ENCODE measurements around the gene SRM.
"Not testable (repeated sequence)": the region's sequence is repeated elsewhere in the genome, so short reads cannot be mapped to it uniquely, and the experiment has no call there.

The SRM gene

GRCh38 chr1:11059968-11060830 lies at the start of gene SRM:
Gene SRM, minus strand, starts transcription at chr1:11060018. Its CDS starts 75 bp downstream, at chr1:11059943.
- peak; percentile 92 for DNase-seq

DNA sequence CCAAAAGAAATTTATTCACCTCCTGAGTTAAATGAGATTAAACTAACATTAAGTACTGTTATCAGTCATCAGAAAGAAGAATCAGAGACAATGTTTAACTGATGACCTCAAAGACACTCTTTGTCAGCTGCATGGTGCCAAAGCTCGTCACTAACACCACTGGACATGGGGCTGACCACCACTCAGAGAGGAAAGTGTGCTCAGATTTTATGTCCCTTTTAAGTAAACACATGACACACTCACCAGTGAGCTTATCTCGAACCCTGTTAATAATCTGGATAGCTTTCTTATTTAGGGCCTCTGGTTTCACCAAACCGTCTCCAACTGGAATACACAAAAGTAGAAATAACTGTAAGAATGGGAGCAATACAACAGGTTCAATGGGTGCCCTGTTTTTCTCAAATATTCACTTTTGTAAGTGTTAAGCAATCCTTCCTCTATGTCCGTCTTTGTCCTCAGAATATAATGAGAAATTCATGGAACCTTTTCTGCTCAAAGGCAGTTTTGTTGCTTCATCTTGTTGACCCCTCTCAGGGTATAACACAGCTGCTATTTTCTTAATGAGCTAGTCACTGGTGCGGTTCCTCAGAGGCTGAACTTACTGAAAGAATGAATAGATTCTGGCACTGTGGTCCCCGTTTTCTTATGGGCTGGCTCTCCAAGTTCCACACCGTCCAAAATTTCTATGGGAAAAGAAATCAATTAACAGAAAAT lies 49.4 kb upstream of the SRM start:
- no peak for DNase-seq

GRCh38 chr1:11107599-11107998 lies 47.8 kb upstream of the SRM start:
- DNase-seq, result no peak

DNA sequence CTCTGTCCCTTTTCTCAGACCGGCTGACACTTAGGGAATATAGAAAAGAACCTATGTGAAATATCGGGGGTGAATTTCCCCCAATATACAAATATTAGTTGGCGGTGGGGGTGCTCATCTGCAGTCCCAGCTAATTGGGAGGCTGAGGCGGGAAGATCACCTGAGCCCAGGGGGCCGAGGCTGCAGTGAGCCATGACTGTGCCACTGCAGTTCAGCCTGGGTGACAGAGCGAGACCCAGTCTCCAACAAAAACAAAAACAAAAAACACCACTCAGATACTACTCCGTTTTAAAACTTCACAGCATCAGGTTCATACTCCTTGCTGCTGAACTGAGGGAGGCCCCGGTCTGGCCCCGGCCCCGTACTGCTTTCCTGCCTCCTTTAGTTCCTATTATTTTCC lies 45.8 kb upstream of the SRM start:
- DNase-seq, result no peak

DNA sequence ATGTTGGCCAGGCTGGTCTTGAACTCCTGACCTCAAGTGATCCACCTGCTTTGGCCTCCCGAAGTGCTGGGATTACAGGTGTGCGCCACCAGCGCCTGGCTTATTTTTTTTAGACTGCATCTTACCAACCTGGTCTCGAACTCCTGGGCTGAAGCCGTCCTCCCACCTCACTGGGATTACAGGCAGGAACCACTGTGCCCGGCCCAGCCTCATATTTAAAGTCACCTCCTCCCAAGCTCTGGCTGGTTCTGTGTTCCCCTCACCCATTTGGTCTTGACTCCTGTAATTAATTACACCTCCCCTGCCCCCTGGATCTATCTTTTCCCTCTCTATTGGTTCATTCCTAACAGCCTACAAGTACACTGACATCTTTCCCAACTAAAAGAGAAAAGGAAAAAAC lies 41.5 kb upstream of the SRM start:
- no peak for DNase-seq

DNA sequence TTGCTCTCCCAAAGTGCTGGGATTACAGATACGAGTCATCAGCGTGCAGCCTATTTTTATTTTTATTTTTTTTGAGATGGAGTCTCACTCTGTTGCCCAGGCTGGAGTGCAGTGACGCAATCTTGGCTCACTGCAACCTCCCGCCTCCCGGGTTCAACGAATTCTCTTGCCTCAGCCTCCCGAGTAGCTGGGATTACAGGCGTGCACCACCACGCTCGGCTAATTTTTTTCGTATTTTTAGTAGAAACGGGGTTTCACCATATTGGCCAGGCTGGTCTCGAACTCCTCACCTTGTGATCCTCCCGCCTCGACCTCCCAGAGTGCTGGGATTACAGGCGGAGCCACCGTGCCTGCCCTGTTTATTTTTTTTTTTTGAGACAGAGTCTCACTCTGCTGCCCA lies 41.0 kb upstream of the SRM start:
- not testable (repeated sequence) for DNase-seq

- no peak for DNase-seq
Measured at GRCh38 chr1:11100149-11100493, 40.3 kb upstream of the SRM start.

- peak; percentile 95 for DNase-seq
Measured at GRCh38 chr1:11099310-11100148, 39.7 kb upstream of the SRM start, which contains the start of gene EXOSC10. Gene EXOSC10, minus strand, starts transcription at chr1:11099869. Its CDS starts 38 bp downstream, at chr1:11099831.

DNA sequence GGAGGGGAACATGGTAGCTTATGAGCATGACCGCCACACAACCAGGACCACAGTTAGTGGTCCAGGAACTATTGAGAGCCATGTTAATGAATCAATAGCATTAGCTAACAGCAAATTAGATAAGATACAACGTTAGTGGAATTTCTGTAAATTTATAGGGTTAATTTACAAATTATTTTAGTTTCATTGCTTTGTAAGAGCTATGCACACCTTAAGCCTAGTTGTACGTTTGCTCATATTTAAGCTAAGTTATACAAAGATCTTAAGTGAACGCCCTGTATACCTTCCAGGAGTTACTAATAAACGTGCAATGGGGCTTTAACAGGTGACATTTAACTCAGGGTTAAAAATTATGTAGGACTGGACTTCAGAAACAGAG lies 39.1 kb upstream of the SRM start:
- no peak for DNase-seq

DNA sequence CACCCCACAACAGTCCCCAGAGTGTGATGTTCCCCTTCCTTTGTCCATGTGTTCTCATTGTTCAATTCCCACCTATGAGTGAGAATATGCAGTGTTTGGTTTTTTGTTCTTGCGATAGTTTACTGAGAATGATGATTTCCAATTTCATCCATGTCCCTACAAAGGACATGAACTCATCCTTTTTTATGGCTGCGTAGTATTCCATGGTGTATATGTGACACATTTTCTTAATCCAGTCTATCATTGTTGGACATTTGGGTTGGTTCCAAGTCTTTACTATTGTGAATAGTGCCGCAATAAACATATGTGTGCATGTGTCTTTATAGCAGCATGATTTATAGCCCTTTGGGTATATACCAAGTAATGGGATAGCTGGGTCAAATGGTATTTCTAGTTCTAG lies 24.0 kb upstream of the SRM start:
- DNase-seq, result not testable (repeated sequence)

DNA sequence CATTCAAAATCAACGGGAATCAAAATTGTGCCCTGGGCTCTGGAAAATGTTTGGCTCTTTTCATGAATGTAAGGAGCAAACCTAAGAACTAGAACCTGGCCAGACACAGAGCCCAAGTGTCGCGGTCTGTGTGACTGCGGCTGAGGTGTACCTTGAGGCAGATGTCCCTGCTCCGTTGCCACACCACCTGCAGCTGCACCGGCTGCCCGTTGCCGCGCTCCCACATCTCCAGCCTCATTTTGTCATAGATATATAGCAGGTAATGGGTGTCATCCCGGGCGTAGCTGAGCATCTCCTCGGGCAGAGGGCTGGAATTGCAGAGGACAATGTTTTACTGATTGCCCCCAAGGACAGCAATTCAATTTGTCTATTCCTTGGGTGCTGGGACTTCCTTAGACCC lies 21.1 kb upstream of the SRM start:
- DNase-seq, result no peak

- no peak for DNase-seq
Measured at GRCh38 chr1:11078631-11079030, 18.8 kb upstream of the SRM start.

DNA sequence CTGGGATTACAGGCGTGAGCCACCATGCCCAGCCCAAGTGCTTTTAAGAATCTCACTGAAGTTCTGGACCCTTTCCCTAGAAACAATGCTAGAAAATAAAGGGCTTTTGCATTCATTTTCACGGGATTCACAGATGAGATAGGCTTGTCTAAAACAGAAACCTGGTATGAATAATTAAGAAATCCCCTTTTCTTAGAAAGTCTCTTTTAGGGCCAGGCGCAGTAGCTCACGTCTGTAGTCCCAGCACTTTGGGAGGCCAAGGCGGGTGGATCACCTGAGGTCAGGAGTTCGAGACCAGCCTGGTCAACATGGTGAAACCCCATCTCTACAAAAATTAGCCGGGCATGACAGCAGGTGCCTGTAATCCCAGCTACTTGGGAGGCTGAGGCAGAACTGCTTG lies 13.6 kb upstream of the SRM start:
- not testable (repeated sequence) for DNase-seq

GRCh38 chr1:11072216-11072917 lies 12.5 kb upstream of the SRM start:
- DNase-seq, result no peak

- no peak for DNase-seq
Measured at GRCh38 chr1:11071463-11072215, 11.8 kb upstream of the SRM start.

DNA sequence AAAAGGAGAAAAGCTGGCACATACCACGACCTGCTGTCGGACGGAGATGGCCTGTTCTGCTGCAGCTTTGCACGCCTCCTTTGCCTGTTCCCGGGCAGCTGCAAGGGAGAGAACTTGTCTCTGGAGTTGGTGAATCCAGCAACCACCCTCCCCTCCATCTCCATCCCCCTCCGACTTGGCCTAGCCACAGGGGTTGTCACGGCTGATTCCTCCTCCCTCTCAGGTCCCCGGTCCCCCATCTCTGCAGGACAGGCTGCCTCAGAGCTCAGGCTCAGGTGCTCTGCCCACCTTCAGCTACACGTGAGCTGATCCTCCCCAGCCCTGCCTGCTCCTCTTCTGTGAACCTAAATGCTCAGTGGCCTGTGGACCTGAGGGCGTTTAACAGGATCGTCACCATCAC lies 11.1 kb upstream of the SRM start:
- DNase-seq, result no peak

- no peak for DNase-seq
Measured at GRCh38 chr1:11068600-11069473, 9.0 kb upstream of the SRM start.

DNA sequence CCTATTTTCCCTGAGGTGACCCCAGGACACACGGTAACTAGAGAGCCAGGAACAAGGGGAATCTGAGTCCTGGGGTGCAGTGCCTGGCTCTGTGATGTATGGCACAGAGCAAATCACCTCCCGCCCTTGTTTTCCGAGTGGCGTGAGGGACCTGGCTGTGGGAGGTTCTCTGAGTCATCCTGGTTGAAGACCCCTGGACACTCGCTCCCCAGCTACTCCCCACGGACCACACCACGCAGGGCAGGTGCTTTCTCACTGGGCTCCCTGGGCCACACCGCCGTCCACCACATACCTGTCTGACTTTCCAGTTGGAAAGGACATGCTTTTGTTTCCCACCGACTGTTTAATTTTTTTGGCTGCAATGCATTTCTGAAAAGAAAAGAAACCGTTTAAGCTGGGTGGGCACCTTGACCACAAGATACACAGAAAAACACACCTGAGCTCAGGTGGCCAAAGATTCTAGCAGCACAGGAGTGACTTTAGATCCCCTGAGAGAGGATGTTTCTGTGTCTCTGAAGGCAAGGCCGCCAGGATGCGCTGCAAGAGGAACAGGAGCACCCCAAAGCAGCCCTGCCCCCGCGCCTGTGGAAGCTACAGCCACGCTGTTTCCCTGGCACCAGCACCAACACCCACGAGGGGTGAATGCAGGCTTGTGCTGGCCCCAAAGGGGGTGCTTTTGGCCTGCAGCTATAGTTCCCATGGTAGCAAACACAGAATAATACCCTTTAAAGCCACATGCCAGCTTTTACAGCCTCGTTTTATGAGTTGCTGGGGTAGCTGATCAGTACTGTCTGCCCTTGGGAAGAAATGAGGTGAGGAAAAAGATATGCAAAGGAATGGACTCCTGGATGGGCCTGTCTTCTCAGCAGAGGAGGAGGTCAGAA lies 8.1 kb upstream of the SRM start:
- no peak for DNase-seq

DNA sequence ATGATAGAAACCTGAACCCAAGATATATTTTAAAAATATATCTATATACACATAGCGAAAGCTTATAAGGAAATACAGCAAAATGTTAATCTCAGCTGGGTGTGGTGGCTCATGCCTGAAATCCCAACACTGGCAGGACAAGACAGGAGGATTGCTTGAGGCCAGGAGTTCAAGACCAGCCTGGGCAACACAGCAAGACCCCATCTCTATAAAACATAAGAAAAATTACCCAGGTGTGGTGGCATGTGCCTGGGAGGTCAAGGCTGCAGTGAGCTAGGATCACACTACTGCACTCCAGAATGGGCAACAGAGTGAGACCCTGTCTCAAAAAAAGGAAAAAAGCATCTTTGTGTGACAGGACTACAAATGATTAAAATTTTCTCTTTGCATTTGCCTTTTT lies 6.0 kb upstream of the SRM start:
- no peak for DNase-seq

DNA sequence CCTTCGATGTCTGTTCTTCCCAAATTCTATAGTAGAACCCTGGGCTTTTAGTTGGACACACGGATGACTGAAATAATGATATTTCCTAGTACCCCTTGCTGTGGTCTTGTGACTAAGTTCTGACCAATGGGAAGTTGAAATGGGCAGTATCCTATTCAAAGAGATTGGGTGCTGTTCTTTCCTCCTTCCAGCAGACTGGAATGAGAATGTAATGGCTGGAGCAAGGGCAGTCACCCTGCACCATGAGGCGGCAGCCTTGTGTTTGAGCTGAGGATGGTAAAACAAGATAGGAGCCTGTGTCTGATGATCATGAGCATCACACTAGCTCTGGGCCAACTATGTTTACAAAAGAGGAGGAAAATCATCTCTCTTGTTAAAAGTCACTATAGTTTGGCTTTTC lies 5.1 kb upstream of the SRM start:
- no peak for DNase-seq

All from activated naive CD4-positive, alpha-beta T cell treated with Interleukin-2 at 50 U/mL for 16 hours (primary cell).